Omental fat pad (tissue), 4 donors: ENCODE measurements around the gene KLHL17. TPM values are rescaled to one million over a fixed set of nuclear protein-coding genes. Genes with fewer than 3 reads are reported as not detected.

ENCODE experiments used
- ATAC-seq: fragments of 150-250 bp; one replicate; pipeline ENCODE4 v1.9.1; 2016; ENCODE audit warnings: mild to moderate bottlenecking, moderate library complexity; ENCODE audit not compliant: low FRiP score
- DNase-seq: peaks from one replicate; pipeline ENCODE4 v3.0.0-alpha.2; 2019; ENCODE audit warnings: low spot score
- total RNA-seq, 4 donors: library from RNA; depleted of rRNA; stranded (reverse); fragments of >200 nt; gene quantifications; one replicate each; pipeline ENCODE4 v1.1.0, GENCODE V29; 2016
- TF ChIP-seq, protein P1 (sequence below), 3 donors: fragments of 450-650 bp; IDR thresholded peaks; one replicate each; pipeline ENCODE4 v1.5.1; 2016 to 2017; ENCODE audit warnings: antibody characterized with exemption in 3 of 3, mild to moderate bottlenecking in 3 of 3, moderate library complexity in 2 of 3

KLHL17 gene
- total RNA-seq, 4 donors from 2014 or later = 3.4 to 6.8 (median 6.2) TPM

DNA sequence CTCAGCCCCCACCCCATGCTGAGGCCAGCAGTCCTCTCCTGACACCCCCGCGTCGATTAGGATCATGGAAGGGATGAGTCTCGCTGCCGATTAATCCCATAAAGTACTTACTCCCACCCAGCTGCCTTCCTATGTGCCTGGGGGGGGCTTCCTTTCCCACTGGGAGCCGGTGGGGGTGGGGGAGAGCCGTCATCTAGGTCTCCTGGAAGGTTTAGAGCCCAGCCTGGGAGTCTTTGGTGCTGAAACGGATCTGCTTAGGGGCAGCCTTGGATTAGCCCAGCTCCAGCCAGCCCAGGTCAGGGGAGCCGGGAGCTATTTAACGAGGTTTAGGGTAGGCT lies 26.8 kb upstream of the KLHL17 start:
- TF ChIP-seq, protein P1, sequence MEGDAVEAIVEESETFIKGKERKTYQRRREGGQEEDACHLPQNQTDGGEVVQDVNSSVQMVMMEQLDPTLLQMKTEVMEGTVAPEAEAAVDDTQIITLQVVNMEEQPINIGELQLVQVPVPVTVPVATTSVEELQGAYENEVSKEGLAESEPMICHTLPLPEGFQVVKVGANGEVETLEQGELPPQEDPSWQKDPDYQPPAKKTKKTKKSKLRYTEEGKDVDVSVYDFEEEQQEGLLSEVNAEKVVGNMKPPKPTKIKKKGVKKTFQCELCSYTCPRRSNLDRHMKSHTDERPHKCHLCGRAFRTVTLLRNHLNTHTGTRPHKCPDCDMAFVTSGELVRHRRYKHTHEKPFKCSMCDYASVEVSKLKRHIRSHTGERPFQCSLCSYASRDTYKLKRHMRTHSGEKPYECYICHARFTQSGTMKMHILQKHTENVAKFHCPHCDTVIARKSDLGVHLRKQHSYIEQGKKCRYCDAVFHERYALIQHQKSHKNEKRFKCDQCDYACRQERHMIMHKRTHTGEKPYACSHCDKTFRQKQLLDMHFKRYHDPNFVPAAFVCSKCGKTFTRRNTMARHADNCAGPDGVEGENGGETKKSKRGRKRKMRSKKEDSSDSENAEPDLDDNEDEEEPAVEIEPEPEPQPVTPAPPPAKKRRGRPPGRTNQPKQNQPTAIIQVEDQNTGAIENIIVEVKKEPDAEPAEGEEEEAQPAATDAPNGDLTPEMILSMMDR (IDR thresholded peaks at IDR 0.05) = no peak
- ATAC-seq = no peak

GRCh38 chr1:934991-935750 lies 25.2 kb upstream of the KLHL17 start:
- ATAC-seq = no peak
- TF ChIP-seq, protein P1 (IDR thresholded peaks at IDR 0.05) = no peak
- no peak for DNase-seq

More for the DNA sequence above, 26.8 kb upstream of the KLHL17 start:
- DNase-seq = no peak

DNA sequence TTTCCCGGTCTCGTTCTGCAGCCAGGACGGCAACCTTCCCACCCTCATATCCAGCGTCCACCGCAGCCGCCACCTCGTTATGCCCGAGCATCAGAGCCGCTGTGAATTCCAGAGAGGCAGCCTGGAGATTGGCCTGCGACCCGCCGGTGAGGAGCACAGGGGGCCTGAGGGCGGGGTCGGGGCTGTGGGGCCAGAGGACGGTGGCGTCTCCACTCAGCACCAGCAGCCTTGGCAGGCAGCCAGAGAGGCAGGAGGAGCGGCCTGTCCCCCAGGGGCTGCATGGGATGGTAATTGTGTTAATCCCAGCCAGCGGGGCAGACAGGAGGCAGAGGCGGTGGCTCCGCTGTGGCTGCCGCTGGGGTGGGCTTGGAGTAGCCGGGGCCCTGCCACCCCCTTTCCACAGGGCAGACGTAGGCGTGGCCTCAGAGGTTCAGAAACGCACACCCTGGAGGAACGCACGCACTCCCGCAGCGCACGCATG lies 24.6 kb upstream of the KLHL17 start:
- TF ChIP-seq, protein P1 (IDR thresholded peaks at IDR 0.05) = no peak
- no peak for DNase-seq
- no peak for ATAC-seq

DNA sequence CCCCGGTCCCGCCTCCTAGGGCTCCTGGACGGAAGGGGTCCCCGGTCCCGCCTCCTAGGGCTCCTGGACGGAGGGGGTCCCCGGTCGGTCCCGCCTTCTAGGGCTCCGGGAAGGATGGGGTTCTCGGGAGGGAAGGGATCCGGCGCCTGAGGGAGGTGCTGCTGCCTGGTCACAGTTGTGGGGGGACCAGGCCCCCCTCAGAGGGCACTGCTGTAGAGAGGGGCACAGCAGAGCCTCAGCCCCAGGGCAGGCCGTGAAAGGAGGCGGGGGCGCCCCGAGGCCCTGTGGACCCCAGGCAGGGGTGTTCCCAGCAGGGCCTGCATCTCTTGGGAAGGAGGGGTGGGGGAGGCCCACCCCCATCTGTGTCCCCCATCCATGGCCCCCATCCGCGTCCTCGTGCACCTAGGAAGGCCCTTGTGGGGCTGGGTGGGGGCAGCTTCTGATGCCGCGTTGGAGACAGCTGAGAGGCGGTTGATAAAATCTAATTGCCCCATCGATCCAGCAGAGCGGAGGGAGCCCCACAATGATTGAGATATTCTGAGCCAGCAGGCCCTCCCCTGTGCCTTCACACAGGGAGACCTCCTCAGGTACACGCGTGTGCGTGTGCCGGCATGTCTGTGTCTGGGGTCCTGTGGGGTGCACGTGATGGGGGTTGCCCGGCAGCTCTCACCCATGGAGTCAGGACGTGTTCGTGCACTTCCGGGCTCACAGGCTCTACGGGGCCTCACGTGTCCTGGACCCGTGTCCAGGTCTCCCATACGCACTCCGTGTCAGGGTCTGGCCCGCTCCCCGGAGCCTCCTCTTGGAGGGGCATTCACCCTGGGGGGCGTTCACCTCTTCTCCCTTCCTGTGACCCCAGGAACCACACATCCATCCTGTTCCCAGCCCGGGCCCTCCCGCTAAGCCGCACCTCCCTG lies 23.8 kb upstream of the KLHL17 start:
- ATAC-seq (no peak), DNase-seq (no peak)
- TF ChIP-seq, protein P1 (IDR thresholded peaks at IDR 0.05) = no peak

- ATAC-seq = no peak
- TF ChIP-seq, protein P1 (IDR thresholded peaks at IDR 0.05) = no peak
- no peak for DNase-seq
Observed at GRCh38 chr1:937521-937920, 22.9 kb upstream of the KLHL17 start.

GRCh38 chr1:938088-938683 lies 22.2 kb upstream of the KLHL17 start:
- TF ChIP-seq, protein P1 (IDR thresholded peaks at IDR 0.05) = no peak
- DNase-seq = no peak
- peak; percentile 20 for ATAC-seq
